Endothelial cell of umbilical vein (primary cell): ENCODE measurements around the gene ARPIN. TPM values are rescaled to one million over a fixed set of nuclear protein-coding genes. Genes with fewer than 3 reads are reported as not detected.

Experiments used
- BruUV-seq: library from RNA; stranded (reverse); fragments of 400-500 nt; replicated peaks from 2 replicates; lab custom pipeline; 2021; lab: Mats Ljungman, UMichigan
- CTCF ChIA-PET: fragments of 300-600, 350-600 bp; sonication (Branson Sonifier 250); formaldehyde crosslinking; loops from one replicate; lab custom pipeline; 2021; ENCODE audit warnings: antibody characterized with exemption, inconsistent platforms; lab: Charles Lee
- POLR2A ChIA-PET: fragments of 300-600, 350-600 bp; sonication (Branson Sonifier 250); formaldehyde crosslinking; loops from one replicate; lab custom pipeline; 2021; ENCODE audit warnings: antibody characterized with exemption, inconsistent platforms; lab: Charles Lee
- DNase-seq: peaks from one replicate; pipeline ENCODE4 v3.0.0-alpha.2; 2011; ENCODE audit warnings: low read depth, low spot score
- FAIRE-seq: peaks from 2 replicates; lab custom pipeline; 2011; peaks lifted over from hg19 to GRCh38; lab: Jason Lieb, UNC
- H2AFZ ChIP-seq: 2 replicates; pipeline ENCODE4 v1.6.0; 2012; ENCODE audit warnings: low read depth, low read length, control low read depth, inconsistent platforms
- H3K27ac ChIP-seq: 2 replicates; pipeline ENCODE4 v1.5.1; 2011; ENCODE audit warnings: low read depth, mild to moderate bottlenecking, control low read depth, low read length, moderate library complexity; ENCODE audit not compliant: insufficient read depth
- H3K27me3 ChIP-seq, 2 experiments: 2 replicates each; pipeline versions ENCODE4 v1.6.0 to v1.6.1; 2011; ENCODE audit warnings: low read length in 2 of 2, mixed read lengths in 1 of 2; ENCODE audit not compliant: control insufficient read depth in 2 of 2, insufficient read depth in 2 of 2
- H3K36me3 ChIP-seq, 2 experiments: 2 replicates in 1 of 2; 3 replicates in 1 of 2; pipeline ENCODE4 v1.5.1; 2011; ENCODE audit warnings: low read length in 2 of 2, mild to moderate bottlenecking in 1 of 2, moderate library complexity in 1 of 2; ENCODE audit not compliant: control insufficient read depth in 2 of 2, insufficient read depth in 2 of 2; ENCODE audit errors: extremely low read depth in 1 of 2
- H3K4me1 ChIP-seq: 3 replicates; pipeline ENCODE4 v1.5.1; 2011; ENCODE audit warnings: mild to moderate bottlenecking, low read length; ENCODE audit not compliant: control insufficient read depth, insufficient read depth; ENCODE audit errors: extremely low read depth
- H3K4me2 ChIP-seq: 2 replicates; pipeline ENCODE4 v1.6.1; 2011; ENCODE audit warnings: low read length, control low read depth, mixed read lengths; ENCODE audit not compliant: insufficient read depth
- H3K4me3 ChIP-seq, 3 experiments: fragments of 200-600 bp in 1 of 3; sonication (generic), shearing (Covaris generic) in 1 of 3; replicated peaks in 1 of 3; 2 replicates each; pipeline ENCODE4 v1.5.1; 2011 to 2016; ENCODE audit warnings: control low read depth in 3 of 3, low read length in 3 of 3, mild to moderate bottlenecking in 2 of 3, inconsistent platforms in 1 of 3, low read depth in 1 of 3, moderate library complexity in 1 of 3; ENCODE audit not compliant: insufficient read depth in 1 of 3
- H3K79me2 ChIP-seq: 2 replicates; pipeline ENCODE4 v1.6.0; 2012; ENCODE audit warnings: low read length, inconsistent platforms; ENCODE audit not compliant: control insufficient read depth, insufficient read depth
- H3K9ac ChIP-seq: replicated peaks from 2 replicates; pipeline ENCODE3; 2011; ENCODE audit warnings: low read length, control low read depth; ENCODE audit not compliant: insufficient read depth; ENCODE audit errors: extremely low read depth
- H3K9me1 ChIP-seq: replicated peaks from 3 replicates; pipeline ENCODE4 v1.6.0; 2011; ENCODE audit warnings: mild to moderate bottlenecking, low read length; ENCODE audit not compliant: control insufficient read depth, insufficient read depth; ENCODE audit errors: extremely low read depth
- H3K9me3 ChIP-seq: replicated peaks from 2 replicates; pipeline ENCODE4 v1.5.1; 2012; ENCODE audit warnings: low read length, inconsistent platforms; ENCODE audit not compliant: control insufficient read depth, insufficient read depth
- H4K20me1 ChIP-seq: replicated peaks from 2 replicates; pipeline ENCODE3; 2011; ENCODE audit warnings: mild to moderate bottlenecking, low read length; ENCODE audit not compliant: control insufficient read depth, insufficient read depth; ENCODE audit errors: extremely low read depth
- CTCF ChIP-seq, 2 donors: IDR thresholded peaks; 1 replicate in 1 of 2; 2 replicates in 1 of 2; pipeline ENCODE4 v1.5.1; 2011; ENCODE audit warnings: low read length in 2 of 2, mild to moderate bottlenecking in 2 of 2, moderate library complexity in 2 of 2, control low read depth in 1 of 2, inconsistent platforms in 1 of 2, low read depth in 1 of 2; ENCODE audit not compliant: insufficient read depth in 1 of 2; ENCODE audit errors: extremely low read depth in 1 of 2
- EZH2 ChIP-seq: IDR thresholded peaks from 2 replicates; pipeline ENCODE4 v1.6.1; 2012; ENCODE audit warnings: borderline replicate concordance, low read depth, mild to moderate bottlenecking, moderate library complexity, low read length, inconsistent platforms; ENCODE audit not compliant: severe bottlenecking
- FOS ChIP-seq: IDR thresholded peaks from 2 replicates; pipeline ENCODE4 v1.6.1; 2011; ENCODE audit warnings: mild to moderate bottlenecking, low read length, moderate library complexity, borderline replicate concordance; ENCODE audit not compliant: insufficient read depth
- GATA2 ChIP-seq: IDR thresholded peaks from 2 replicates; pipeline ENCODE4 v1.7.0; 2011; ENCODE audit warnings: low read depth, mild to moderate bottlenecking, moderate library complexity, mixed read lengths, low read length; ENCODE audit not compliant: insufficient read length, insufficient read depth
- MAX ChIP-seq: IDR thresholded peaks from 2 replicates; pipeline ENCODE4 v1.6.1; 2011; ENCODE audit not compliant: insufficient read depth, insufficient read length
- MYC ChIP-seq: IDR thresholded peaks from one replicate; pipeline ENCODE4 v1.6.1; 2011; ENCODE audit warnings: mild to moderate bottlenecking, low read depth, low read length
- POLR2A ChIP-seq: IDR thresholded peaks from 2 replicates; pipeline ENCODE4 v1.6.1; 2012; ENCODE audit warnings: low read depth, mild to moderate bottlenecking, control low read depth, low read length
- POLR2AphosphoS5 ChIP-seq: IDR thresholded peaks from 2 replicates; pipeline ENCODE4 v1.6.1; 2012; ENCODE audit warnings: low read depth, mild to moderate bottlenecking, control low read depth, low read length, moderate library complexity; ENCODE audit not compliant: insufficient read depth
- dilution Hi-C: fragments of 300-500 bp; cut with MboI; formaldehyde crosslinking; loops from one replicate; pipeline ENCODE4 v1.15.0; 2019; ENCODE audit warnings: low sequenced_read_pairs; ENCODE audit not compliant: extremely low pct_ligation_motif_present
- intact Hi-C: fragments of 100-400 bp; cut with micrococcal nuclease; formaldehyde crosslinking; loops from one replicate; pipeline ENCODE4 v1.10.0; 2022
- polyA plus RNA-seq, 4 experiments: library from polyadenylated mRNA; depleted of rRNA in 3 of 4; stranded (reverse) in 3 of 4; unstranded in 1 of 4; fragments of >200 nt; gene quantifications; 2 replicates each; pipeline versions ENCODE4 v1.2.1 to v1.2.3, GENCODE V29; 2011 to 2012; ENCODE audit warnings: missing spikeins in 1 of 4
- total RNA-seq: library from RNA; stranded (reverse); gene quantifications from 2 replicates; pipeline ENCODE4 v1.2.3, GENCODE V29; 2021

ARPIN gene
- total and polyA plus RNA-seq, 2 donors (not counting 3 experiments of a cell fraction or from before 2014, with no cell fraction given) = 13.0 to 23.3 TPM

- dilution Hi-C loops = loop anchor here (25.0 kb wide), 1 partner anchor 98 kb away; the partner anchor contains the start of gene MESP1
- Histone ChIP-seq H3K4me2 (no peak overlapping the region), H3K27ac (no peak overlapping the region), H3K9me1 (no peaks in the 10 kb centered on the region), H3K9me3 (no peaks in the 10 kb centered on the region), H3K27me3 (no peaks in the 10 kb centered on the region), H3K79me2 (no peaks in the 10 kb centered on the region), H3K4me3 (no peak overlapping the region), H4K20me1 (no peaks in the 10 kb centered on the region), H3K4me1 (no peaks in the 10 kb centered on the region), H3K36me3 (peaks cover 0 to 5% of the 10 kb centered on the region in 2 experiments), H3K9ac (no peak overlapping the region), H2AFZ (no peak overlapping the region)
- intact Hi-C loops = no loop called here
- BruUV-seq = no TSS peak
- no peak for FAIRE-seq
- ChIA-PET CTCF (interaction anchor here (1.6 to 1.8 kb wide), 2 partner anchors 14 to 99 kb away, joined by 4 to 9 read pairs; no protein-coding TSS in a partner anchor), POLR2A (no interaction called here)
- no peak for DNase-seq
- TF ChIP-seq EZH2 = no peak
- no peak for TF ChIP-seq MAX
- TF ChIP-seq CTCF (IDR thresholded peaks at IDR 0.05; ENCODE audit: extremely low read depth in 1 of 2, insufficient read depth in 1 of 2, low read depth in 1 of 2, low read length in 2 of 2) = no peak
- no peak for TF ChIP-seq FOS
- no peak for TF ChIP-seq MYC
- TF ChIP-seq POLR2AphosphoS5 = no peak
- no peak for TF ChIP-seq POLR2A
- no peak for TF ChIP-seq GATA2
Measured at GRCh38 chr15:89860431-89860830, 52.3 kb downstream of the ARPIN start.
